Jurkat, Clone E6-1 (cell line): ENCODE measurements around the gene LRCH3.
"Not testable (repeated sequence)": the region's sequence is repeated elsewhere in the genome, so short reads cannot be mapped to it uniquely, and the experiment has no call there.

Experiments used
- DNase-seq: peaks from one replicate; pipeline ENCODE4 v3.0.0-alpha.2; 2011; ENCODE audit warnings: low read depth, low spot score
- H3K4me3 ChIP-seq: 2 replicates; pipeline ENCODE4 v1.5.1; 2011; ENCODE audit warnings: mild to moderate bottlenecking, low read length, control low read depth, moderate library complexity

LRCH3 gene

GRCh38 chr3:197877902-197878301, 86.8 kb downstream of the LRCH3 start:
- no peak overlapping the region for H3K4me3 ChIP-seq
- DNase-seq: no peak

GRCh38 chr3:197878427-197878826, 87.4 kb downstream of the LRCH3 start:
- peak; percentile 22 for DNase-seq
- no peak overlapping the region for H3K4me3 ChIP-seq

- no peak overlapping the region for H3K4me3 ChIP-seq
- no peak for DNase-seq
Measured at GRCh38 chr3:197880491-197881269, 89.6 kb downstream of the LRCH3 start.

GRCh38 chr3:197881270-197881969, 90.4 kb downstream of the LRCH3 start:
- no peak overlapping the region for H3K4me3 ChIP-seq
- no peak for DNase-seq

GRCh38 chr3:197881970-197882338, 90.9 kb downstream of the LRCH3 start:
- DNase-seq: peak; percentile 32
- H3K4me3 ChIP-seq: no peak overlapping the region

GRCh38 chr3:197882586-197882985, 91.5 kb downstream of the LRCH3 start:
- H3K4me3 ChIP-seq: no peak overlapping the region
- no peak for DNase-seq

- H3K4me3 ChIP-seq: no peak overlapping the region
- no peak for DNase-seq
Measured at GRCh38 chr3:197883541-197883940, 92.5 kb downstream of the LRCH3 start.

GRCh38 chr3:197884330-197884729, 93.3 kb downstream of the LRCH3 start:
- not testable (repeated sequence) for H3K4me3 ChIP-seq, DNase-seq

GRCh38 chr3:197886052-197886451, 95.0 kb downstream of the LRCH3 start:
- not testable (repeated sequence) for DNase-seq, H3K4me3 ChIP-seq

GRCh38 chr3:197887430-197888053, 96.5 kb downstream of the LRCH3 start:
- not testable (repeated sequence) for DNase-seq, H3K4me3 ChIP-seq

GRCh38 chr3:197888511-197888910, 97.5 kb downstream of the LRCH3 start:
- H3K4me3 ChIP-seq: no peak overlapping the region
- no peak for DNase-seq

- no peak for DNase-seq
- H3K4me3 ChIP-seq: no peak overlapping the region
Measured at GRCh38 chr3:197889204-197889930, 98.3 kb downstream of the LRCH3 start.

GRCh38 chr3:197890693-197891092, 99.6 kb downstream of the LRCH3 start:
- no peak for DNase-seq
- no peak overlapping the region for H3K4me3 ChIP-seq

- no peak overlapping the region for H3K4me3 ChIP-seq
- DNase-seq: no peak
Measured at GRCh38 chr3:197892162-197892561, 101.1 kb downstream of the LRCH3 start.

- no peak for DNase-seq
- no peak overlapping the region for H3K4me3 ChIP-seq
Measured at GRCh38 chr3:197896421-197896820, 105.4 kb downstream of the LRCH3 start.

- no peak for DNase-seq
- H3K4me3 ChIP-seq: no peak overlapping the region
Measured at GRCh38 chr3:197899833-197900478, 108.9 kb downstream of the LRCH3 start.

GRCh38 chr3:197901626-197902025, 110.6 kb downstream of the LRCH3 start:
- H3K4me3 ChIP-seq: no peak overlapping the region
- DNase-seq: no peak

GRCh38 chr3:197906023-197906849, 115.2 kb downstream of the LRCH3 start:
- H3K4me3 ChIP-seq: no peak overlapping the region
- DNase-seq: peak; percentile 46
